Body of pancreas (tissue), 4 donors: ENCODE data around the gene CSF1.

Experiments
- POLR2A ChIP-seq, 3 donors: fragments of 450-650 bp; IDR thresholded peaks; one replicate each; pipeline ENCODE4 v1.6.1; 2016; ENCODE audit warnings: antibody characterized with exemption in 3 of 3, mild to moderate bottlenecking in 2 of 3
- TF ChIP-seq, protein P1 (sequence below), 7 experiments: fragments of 450-650 bp in 4 of 7; fragments of 200-600 bp in 3 of 7; sonication (generic) in 3 of 7; IDR thresholded peaks; one replicate each; pipeline ENCODE4 v1.5.1; 2016 to 2019; ENCODE audit warnings: antibody characterized with exemption in 7 of 7

DNA sequence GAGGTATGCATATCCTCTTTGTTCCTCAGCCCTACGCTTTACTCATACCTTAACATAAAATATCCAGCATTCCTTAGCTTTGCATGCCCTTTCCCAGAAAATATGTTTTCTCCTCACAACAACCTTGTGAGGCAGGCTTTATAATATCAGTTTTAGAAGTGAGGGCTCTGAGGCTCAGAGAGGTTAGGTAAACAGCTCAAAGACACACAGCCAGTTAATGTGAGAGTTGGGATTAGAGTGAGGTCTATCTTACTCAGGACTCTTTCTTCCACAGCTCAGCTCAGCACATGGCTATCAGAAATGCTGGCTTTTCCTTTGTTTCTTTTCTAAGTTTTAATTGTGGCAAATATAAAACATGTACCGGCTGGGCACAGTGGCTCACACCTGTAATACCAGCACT is 27.9 kb downstream of the CSF1 start:
- TF ChIP-seq, protein P1, sequence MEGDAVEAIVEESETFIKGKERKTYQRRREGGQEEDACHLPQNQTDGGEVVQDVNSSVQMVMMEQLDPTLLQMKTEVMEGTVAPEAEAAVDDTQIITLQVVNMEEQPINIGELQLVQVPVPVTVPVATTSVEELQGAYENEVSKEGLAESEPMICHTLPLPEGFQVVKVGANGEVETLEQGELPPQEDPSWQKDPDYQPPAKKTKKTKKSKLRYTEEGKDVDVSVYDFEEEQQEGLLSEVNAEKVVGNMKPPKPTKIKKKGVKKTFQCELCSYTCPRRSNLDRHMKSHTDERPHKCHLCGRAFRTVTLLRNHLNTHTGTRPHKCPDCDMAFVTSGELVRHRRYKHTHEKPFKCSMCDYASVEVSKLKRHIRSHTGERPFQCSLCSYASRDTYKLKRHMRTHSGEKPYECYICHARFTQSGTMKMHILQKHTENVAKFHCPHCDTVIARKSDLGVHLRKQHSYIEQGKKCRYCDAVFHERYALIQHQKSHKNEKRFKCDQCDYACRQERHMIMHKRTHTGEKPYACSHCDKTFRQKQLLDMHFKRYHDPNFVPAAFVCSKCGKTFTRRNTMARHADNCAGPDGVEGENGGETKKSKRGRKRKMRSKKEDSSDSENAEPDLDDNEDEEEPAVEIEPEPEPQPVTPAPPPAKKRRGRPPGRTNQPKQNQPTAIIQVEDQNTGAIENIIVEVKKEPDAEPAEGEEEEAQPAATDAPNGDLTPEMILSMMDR (IDR thresholded peaks at IDR 0.05), result no peak
- TF ChIP-seq POLR2A (IDR thresholded peaks at IDR 0.05), result no peak
